GM12865 (cell line): ENCODE measurements around the gene CALR3.
"Not testable (repeated sequence)": the region's sequence is repeated elsewhere in the genome, so short reads cannot be mapped to it uniquely, and the experiment has no call there.

Experiments
- DNase-seq: peaks from one replicate; pipeline ENCODE4 v3.0.0; 2010; ENCODE audit warnings: low read depth
- H3K4me3 ChIP-seq: 2 replicates; pipeline ENCODE4 v1.5.1; 2011; ENCODE audit warnings: mild to moderate bottlenecking, low read depth, low read length, control low read depth
- CTCF ChIP-seq: IDR thresholded peaks from 2 replicates; pipeline ENCODE4 v1.5.1; 2011; ENCODE audit warnings: low read length, control low read depth, low read depth, inconsistent platforms; ENCODE audit not compliant: insufficient read depth; ENCODE audit errors: missing control alignments

The CALR3 gene

GRCh38 chr19:16452325-16452724 is 43.6 kb downstream of the CALR3 start:
- no peak overlapping the region for H3K4me3 ChIP-seq
- DNase-seq, result no peak
- no peak for TF ChIP-seq CTCF

GRCh38 chr19:16449330-16449961 is 46.5 kb downstream of the CALR3 start:
- no peak for TF ChIP-seq CTCF
- DNase-seq, result peak; percentile 95
- no peak overlapping the region for H3K4me3 ChIP-seq

- not testable (repeated sequence) for H3K4me3 ChIP-seq
These were observed 47.1 kb downstream of the CALR3 start for GRCh38 chr19:16448872-16449271.

GRCh38 chr19:16446724-16447368 is 49.1 kb downstream of the CALR3 start:
- peak overlapping the region; percentile 38 for H3K4me3 ChIP-seq
- TF ChIP-seq CTCF, result no peak
- DNase-seq, result peak; percentile 89

More at GRCh38 chr19:16448872-16449271, 47.1 kb downstream of the CALR3 start:
- not testable (repeated sequence) for DNase-seq

GRCh38 chr19:16446108-16446723 is 49.8 kb downstream of the CALR3 start:
- TF ChIP-seq CTCF, result no peak
- DNase-seq, result peak; percentile 90
- H3K4me3 ChIP-seq, result peak overlapping the region; percentile 38

- H3K4me3 ChIP-seq, result peak overlapping the region; percentile 38
- DNase-seq, result peak; percentile 86
- no peak for TF ChIP-seq CTCF
These were observed 50.5 kb downstream of the CALR3 start for GRCh38 chr19:16445238-16446107.

- DNase-seq, result peak; percentile 43
- peak overlapping the region; percentile 4; the same call in 1 of the 2 replicates for H3K4me3 ChIP-seq
- no peak for TF ChIP-seq CTCF
These were observed 51.7 kb downstream of the CALR3 start for GRCh38 chr19:16444269-16444600.
